Measurements from ENCODE around the gene PPP2R5C. TPM values are rescaled to one million over a fixed set of nuclear protein-coding genes. Genes with fewer than 3 reads are reported as not detected.

PPP2R5C gene
- total and polyA plus RNA-seq, 2 of the 4 experiments (the other 2 are of a cell fraction), result 65.9 to 78.7 TPM

DNA sequence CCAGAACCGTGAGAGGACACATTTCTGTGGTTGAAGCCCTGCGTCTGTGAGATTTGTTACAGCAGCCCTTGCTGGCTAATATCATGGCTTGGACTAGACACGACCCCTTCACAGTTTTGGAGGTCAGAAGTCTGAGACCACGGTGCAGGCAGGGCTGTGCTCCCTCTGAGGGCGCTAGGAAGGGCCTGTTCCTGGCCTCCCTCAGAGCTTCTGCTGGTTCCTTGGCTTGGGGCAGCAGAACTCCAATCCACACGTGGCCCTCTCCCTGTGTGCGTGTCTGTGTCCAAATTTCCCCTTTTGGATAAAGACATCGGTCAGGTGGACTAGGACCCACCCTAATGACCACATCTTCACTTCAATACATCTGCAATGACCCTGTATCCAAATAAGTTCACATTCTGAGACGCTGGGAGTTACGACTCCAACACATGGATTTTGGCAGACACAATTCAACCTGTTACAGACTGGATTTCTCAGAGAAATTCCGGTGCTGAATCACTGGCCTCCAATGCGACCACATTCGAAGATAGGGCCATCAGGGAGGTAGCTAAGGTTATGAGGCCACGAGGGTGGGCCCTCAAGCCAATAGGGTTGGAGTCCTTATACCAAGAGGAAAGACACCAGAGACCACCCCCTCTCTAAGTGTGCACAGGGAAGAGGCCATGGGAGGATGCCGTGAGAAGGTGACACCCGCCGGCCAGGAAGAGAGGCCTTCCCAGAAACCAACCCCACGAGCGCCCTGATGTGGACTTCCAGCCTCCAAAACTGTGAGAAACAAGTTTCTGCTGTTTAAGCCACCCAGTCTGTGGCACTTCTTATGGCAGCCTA, 43.6 kb upstream of the PPP2R5C start:
- no peak overlapping the region for H2AFZ ChIP-seq (replicated peaks; ENCODE audit: low read length, poor library complexity)
- DNase-seq, result no peak
- H3K27ac ChIP-seq (ENCODE audit: insufficient read depth, low read length), result no peak overlapping the region
- no peak overlapping the region for H2BK15ac ChIP-seq (ENCODE audit: low read depth, low read length)
- dilution Hi-C loops (cut with HindIII; ENCODE audit: low sequenced_read_pairs, unreplicated experiment) (no loop called here), intact Hi-C loops (cut with micrococcal nuclease) (no loop called here), in situ Hi-C loops (cut with MboI; ENCODE audit: low sequenced_read_pairs) (no loop called here)
- no peak overlapping the region for H2BK5ac ChIP-seq (ENCODE audit: low read depth, low read length, poor library complexity, severe bottlenecking)
- WGBS, 2 experiments (ENCODE audit: extremely low coverage in 2 of 2, insufficient read length in 1 of 2), result 70% methylated on average over 8 of the region's 19 CpGs; no CpG with 5 or more reads in 1 of the 2 experiments
- ATAC-seq (ENCODE audit: low read depth), result no peak
- H3K18ac ChIP-seq (ENCODE audit: low read depth, low read length), result no peak overlapping the region
- no peak overlapping the region for H3K9ac ChIP-seq (ENCODE audit: low read depth, low read length)
- H4K5ac ChIP-seq (ENCODE audit: low read depth, low read length), result no peak overlapping the region
- ChIA-PET POLR2A (ENCODE audit: unreplicated experiment) (no interaction called here), CTCF (interaction anchor here (0.9 kb wide), 1 partner anchor 11 kb away, joined by 4 read pairs; no protein-coding TSS in a partner anchor)
- no peak overlapping the region for H3K4me2 ChIP-seq (ENCODE audit: low read depth, low read length)
- H4K91ac ChIP-seq (ENCODE audit: insufficient read depth, low read depth, low read length), result no peak overlapping the region
- no peak overlapping the region for H4K8ac ChIP-seq (ENCODE audit: low read depth in 2 of 2, low read length in 2 of 2)
- H3K9me3 ChIP-seq (ENCODE audit: control insufficient read depth, insufficient read depth, low read length), result peaks cover 3% of the 10 kb centered on the region
- no peak overlapping the region for H3K4ac ChIP-seq (ENCODE audit: low read depth, low read length)
- H3K27me3 ChIP-seq (ENCODE audit: control insufficient read depth, insufficient read depth, low read length), result peaks cover 8% of the 10 kb centered on the region; the same call in 1 of the 2 replicates
- no peak overlapping the region for H2BK120ac ChIP-seq (ENCODE audit: low read depth, low read length)
- no peak overlapping the region for H2BK20ac ChIP-seq (ENCODE audit: low read depth, low read length)
- H4K20me1 ChIP-seq (ENCODE audit: insufficient read depth, low read length), result no peaks in the 10 kb centered on the region
- no peak overlapping the region for H3K4me3 ChIP-seq (ENCODE audit: insufficient read depth, low read depth, low read length)
- H2AK9ac ChIP-seq (replicated peaks; ENCODE audit: low read depth, low read length, poor library complexity), result no peak overlapping the region
- H3K4me1 ChIP-seq (ENCODE audit: control insufficient read depth, insufficient read depth, low read length), result no peaks in the 10 kb centered on the region
- no peak overlapping the region for H3K56ac ChIP-seq (ENCODE audit: extremely low read depth, insufficient read depth, low read length)
- H3K36me3 ChIP-seq (ENCODE audit: control insufficient read depth, insufficient read depth, low read length), result no peaks in the 10 kb centered on the region
- H3K14ac ChIP-seq (replicated peaks; ENCODE audit: low read depth, low read length), result no peak overlapping the region
- H3K9me1 ChIP-seq (ENCODE audit: insufficient read depth, low read length), result 0 out of 2 replicates have a peak, but pooled peaks cover 3% of the 10 kb centered on the region
- H3K23ac ChIP-seq (ENCODE audit: low read depth, low read length), result no peak overlapping the region
- no peaks in the 10 kb centered on the region for H3K79me1 ChIP-seq (ENCODE audit: low read depth in 1 of 2, low read length in 2 of 2)
- no TSS peak for BruUV-seq (replicated peaks)
- no peak overlapping the region for H2AK5ac ChIP-seq (ENCODE audit: low read depth, low read length)
- no peak for TF ChIP-seq CEBPB (IDR thresholded peaks at IDR 0.05; ENCODE audit: low read depth, low read length)
- TF ChIP-seq BHLHE40 (IDR thresholded peaks at IDR 0.05; ENCODE audit: low read depth, low read length), result no peak
- TF ChIP-seq MXI1 (IDR thresholded peaks at IDR 0.05; ENCODE audit: borderline replicate concordance, low read depth, low read length), result no peak
- no peak for TF ChIP-seq CHD1 (IDR thresholded peaks at IDR 0.05; ENCODE audit: low read depth, low read length)
- TF ChIP-seq MAFK (IDR thresholded peaks at IDR 0.05; ENCODE audit: low read depth, low read length), result no peak
- TF ChIP-seq, protein P1, sequence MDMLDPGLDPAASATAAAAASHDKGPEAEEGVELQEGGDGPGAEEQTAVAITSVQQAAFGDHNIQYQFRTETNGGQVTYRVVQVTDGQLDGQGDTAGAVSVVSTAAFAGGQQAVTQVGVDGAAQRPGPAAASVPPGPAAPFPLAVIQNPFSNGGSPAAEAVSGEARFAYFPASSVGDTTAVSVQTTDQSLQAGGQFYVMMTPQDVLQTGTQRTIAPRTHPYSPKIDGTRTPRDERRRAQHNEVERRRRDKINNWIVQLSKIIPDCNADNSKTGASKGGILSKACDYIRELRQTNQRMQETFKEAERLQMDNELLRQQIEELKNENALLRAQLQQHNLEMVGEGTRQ (IDR thresholded peaks at IDR 0.05; ENCODE audit: low read depth, low read length), result no peak
- TF ChIP-seq FOS (IDR thresholded peaks at IDR 0.05; ENCODE audit: low read depth, low read length), result no peak
- no peak for TF ChIP-seq SMC3 (IDR thresholded peaks at IDR 0.05; ENCODE audit: low read depth, low read length)
- no peak for TF ChIP-seq RAD21 (IDR thresholded peaks at IDR 0.05; ENCODE audit: low read length)
- TF ChIP-seq, protein P2, sequence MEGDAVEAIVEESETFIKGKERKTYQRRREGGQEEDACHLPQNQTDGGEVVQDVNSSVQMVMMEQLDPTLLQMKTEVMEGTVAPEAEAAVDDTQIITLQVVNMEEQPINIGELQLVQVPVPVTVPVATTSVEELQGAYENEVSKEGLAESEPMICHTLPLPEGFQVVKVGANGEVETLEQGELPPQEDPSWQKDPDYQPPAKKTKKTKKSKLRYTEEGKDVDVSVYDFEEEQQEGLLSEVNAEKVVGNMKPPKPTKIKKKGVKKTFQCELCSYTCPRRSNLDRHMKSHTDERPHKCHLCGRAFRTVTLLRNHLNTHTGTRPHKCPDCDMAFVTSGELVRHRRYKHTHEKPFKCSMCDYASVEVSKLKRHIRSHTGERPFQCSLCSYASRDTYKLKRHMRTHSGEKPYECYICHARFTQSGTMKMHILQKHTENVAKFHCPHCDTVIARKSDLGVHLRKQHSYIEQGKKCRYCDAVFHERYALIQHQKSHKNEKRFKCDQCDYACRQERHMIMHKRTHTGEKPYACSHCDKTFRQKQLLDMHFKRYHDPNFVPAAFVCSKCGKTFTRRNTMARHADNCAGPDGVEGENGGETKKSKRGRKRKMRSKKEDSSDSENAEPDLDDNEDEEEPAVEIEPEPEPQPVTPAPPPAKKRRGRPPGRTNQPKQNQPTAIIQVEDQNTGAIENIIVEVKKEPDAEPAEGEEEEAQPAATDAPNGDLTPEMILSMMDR (conservative IDR thresholded peaks at IDR 0.05; ENCODE audit: low read depth, low read length), result no peak
- TF ChIP-seq MAZ (IDR thresholded peaks at IDR 0.05; ENCODE audit: borderline replicate concordance, low read depth, low read length), result no peak
- no peak for TF ChIP-seq RFX5 (IDR thresholded peaks at IDR 0.05; ENCODE audit: low read depth, low read length)
- TF ChIP-seq RCOR1 (IDR thresholded peaks at IDR 0.05; ENCODE audit: insufficient replicate concordance, low read length), result no peak
- TF ChIP-seq NFE2L2 (IDR thresholded peaks at IDR 0.05; ENCODE audit: low read depth, low read length), result no peak
- TF ChIP-seq POLR2A (IDR thresholded peaks at IDR 0.05; ENCODE audit: low read depth, low read length), result no peak
